ENCODE results near the gene KCNG3.

DNA sequence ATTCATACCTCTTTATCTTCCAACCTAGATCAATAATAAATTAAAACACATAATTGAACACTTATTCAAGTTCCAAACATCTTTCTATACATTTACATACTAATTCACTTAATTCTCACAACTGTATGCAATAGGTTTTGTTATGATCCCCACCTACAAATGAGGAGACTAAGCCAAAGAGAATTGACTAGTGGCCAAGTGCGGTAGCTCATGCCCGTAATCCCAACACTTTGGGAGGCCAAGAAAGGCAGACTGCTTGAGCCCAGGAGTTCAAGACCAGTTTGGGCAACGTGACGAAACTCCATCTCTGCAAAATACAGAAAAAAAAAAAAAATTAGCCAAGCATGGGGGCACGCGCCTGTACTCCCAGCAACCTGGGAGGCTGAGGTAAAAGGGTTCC is 36.8 kb downstream of the KCNG3 start:
- no peak for TF ChIP-seq POLR2A (IDR thresholded peaks at IDR 0.05)
- TF ChIP-seq, protein P1, sequence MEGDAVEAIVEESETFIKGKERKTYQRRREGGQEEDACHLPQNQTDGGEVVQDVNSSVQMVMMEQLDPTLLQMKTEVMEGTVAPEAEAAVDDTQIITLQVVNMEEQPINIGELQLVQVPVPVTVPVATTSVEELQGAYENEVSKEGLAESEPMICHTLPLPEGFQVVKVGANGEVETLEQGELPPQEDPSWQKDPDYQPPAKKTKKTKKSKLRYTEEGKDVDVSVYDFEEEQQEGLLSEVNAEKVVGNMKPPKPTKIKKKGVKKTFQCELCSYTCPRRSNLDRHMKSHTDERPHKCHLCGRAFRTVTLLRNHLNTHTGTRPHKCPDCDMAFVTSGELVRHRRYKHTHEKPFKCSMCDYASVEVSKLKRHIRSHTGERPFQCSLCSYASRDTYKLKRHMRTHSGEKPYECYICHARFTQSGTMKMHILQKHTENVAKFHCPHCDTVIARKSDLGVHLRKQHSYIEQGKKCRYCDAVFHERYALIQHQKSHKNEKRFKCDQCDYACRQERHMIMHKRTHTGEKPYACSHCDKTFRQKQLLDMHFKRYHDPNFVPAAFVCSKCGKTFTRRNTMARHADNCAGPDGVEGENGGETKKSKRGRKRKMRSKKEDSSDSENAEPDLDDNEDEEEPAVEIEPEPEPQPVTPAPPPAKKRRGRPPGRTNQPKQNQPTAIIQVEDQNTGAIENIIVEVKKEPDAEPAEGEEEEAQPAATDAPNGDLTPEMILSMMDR (IDR thresholded peaks at IDR 0.05): peak in 3 of 6 experiments; percentile 5 to 31 (median 16)
